Gastrocnemius medialis (tissue), 4 donors: ENCODE measurements around the gene UNC45A. TPM values are rescaled to one million over a fixed set of nuclear protein-coding genes. Genes with fewer than 3 reads are reported as not detected.

Experiments used
- ATAC-seq, 2 donors: fragments of 150-250 bp; one replicate each; pipeline ENCODE4 v1.9.1; 2016
- DNase-seq, 2 donors: peaks; one replicate each; pipeline ENCODE4 v3.0.0-alpha.2; 2019
- H3K27ac ChIP-seq, 4 donors: fragments of 200-600 bp; sonication (generic); 1 replicate in 1 of 4; 2 replicates in 3 of 4; pipeline ENCODE4 v1.5.1; 2016 to 2018; ENCODE audit warnings: mild to moderate bottlenecking in 2 of 4, moderate library complexity in 1 of 4
- H3K27me3 ChIP-seq, 3 donors: fragments of 200-600 bp; sonication (generic) in 2 of 3; 1 replicate in 1 of 3; 2 replicates in 2 of 3; pipeline versions ENCODE4 v1.5.1 to v1.6.0; 2016 to 2019; ENCODE audit warnings: mild to moderate bottlenecking in 1 of 3, moderate library complexity in 1 of 3
- H3K36me3 ChIP-seq, 2 donors: fragments of 200-600 bp; sonication (generic) in 1 of 2; one replicate each; pipeline ENCODE4 v1.5.1; 2017 to 2018
- H3K4me1 ChIP-seq, 2 donors: fragments of 200-600 bp; sonication (generic) in 1 of 2; one replicate each; pipeline ENCODE4 v1.5.1; 2016 to 2017; ENCODE audit warnings: mild to moderate bottlenecking in 2 of 2
- H3K4me3 ChIP-seq, 4 donors: fragments of 200-600 bp; sonication (generic) in 3 of 4; 1 replicate in 1 of 4; 2 replicates in 3 of 4; pipeline ENCODE4 v1.5.1; 2016 to 2019; ENCODE audit warnings: mild to moderate bottlenecking in 2 of 4
- H3K9me3 ChIP-seq, 3 donors: fragments of 200-600 bp; sonication (generic) in 2 of 3; 1 replicate in 1 of 3; 2 replicates in 2 of 3; pipeline ENCODE4 v1.5.1; 2016 to 2019
- POLR2A ChIP-seq, 2 donors: fragments of 450-650 bp; IDR thresholded peaks; one replicate each; pipeline ENCODE4 v1.6.1; 2017; ENCODE audit warnings: antibody characterized with exemption in 2 of 2, mild to moderate bottlenecking in 2 of 2, moderate library complexity in 2 of 2
- in situ Hi-C, 4 donors: fragments of 200-750 bp; cut with MboI; loops; one replicate each; pipeline versions ENCODE4 v1.15.0 to v1.8.0; 2017; ENCODE audit warnings: low sequenced_read_pairs in 4 of 4
- intact Hi-C: fragments of 100-400 bp; cut with DNase I; formaldehyde crosslinking; loops from one replicate; pipeline ENCODE4 v1.15.1; 2023; ENCODE audit warnings: low total_unique reads
- total RNA-seq, 4 donors: library from RNA; depleted of rRNA; stranded (reverse); fragments of >200 nt; gene quantifications; one replicate each; pipeline versions ENCODE4 v1.1.0 to v1.2.3, GENCODE V29; 2016
- TF ChIP-seq, protein P1 (sequence below), 5 experiments: fragments of 450-650 bp in 3 of 5; fragments of 200-600 bp in 2 of 5; sonication (generic) in 2 of 5; IDR thresholded peaks in 4 of 5; conservative IDR thresholded peaks in 1 of 5; 1 replicate in 4 of 5; 2 replicates in 1 of 5; pipeline ENCODE4 v1.5.1; 2016 to 2019; ENCODE audit warnings: antibody characterized with exemption in 5 of 5, mild to moderate bottlenecking in 3 of 5, moderate library complexity in 3 of 5

UNC45A gene
- total RNA-seq, 4 donors from 2014 or later, result 6.8 to 9.6 (median 7.6) TPM

DNA sequence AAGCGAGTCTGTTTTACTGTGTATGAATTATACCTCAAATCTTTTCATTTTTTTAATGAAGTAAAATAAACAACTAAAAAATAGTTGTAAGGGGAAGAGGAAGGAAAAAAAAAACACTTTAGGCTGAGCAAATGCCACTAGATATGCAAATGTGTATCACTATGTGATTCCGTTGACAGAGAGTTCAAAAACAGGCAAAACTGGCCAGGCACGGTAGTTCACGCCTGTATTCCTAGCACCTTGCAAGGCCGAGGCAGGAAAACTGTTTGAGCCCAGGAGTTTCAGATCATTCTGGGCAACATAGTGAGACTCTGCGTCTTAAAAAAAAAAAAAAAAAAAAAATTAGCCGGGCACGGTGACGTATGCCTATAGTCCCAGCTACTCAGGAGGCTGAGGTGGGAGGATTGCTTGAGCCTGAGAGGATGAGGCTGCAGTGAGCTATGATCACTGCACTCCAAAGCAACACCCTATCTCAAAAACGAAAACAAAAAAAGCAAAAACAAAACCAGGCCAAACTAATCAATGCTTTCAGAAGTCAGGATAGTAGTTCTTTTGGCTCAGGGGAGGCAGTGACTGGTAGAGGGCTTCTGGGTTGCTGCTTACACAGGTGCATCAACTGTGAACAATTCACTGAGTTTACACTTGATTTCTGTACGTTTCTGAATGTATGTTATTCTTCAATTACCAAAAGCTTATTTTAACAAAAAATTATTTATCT is 51.9 kb downstream of the UNC45A start:
- in situ Hi-C loops, result no loop called here

DNA sequence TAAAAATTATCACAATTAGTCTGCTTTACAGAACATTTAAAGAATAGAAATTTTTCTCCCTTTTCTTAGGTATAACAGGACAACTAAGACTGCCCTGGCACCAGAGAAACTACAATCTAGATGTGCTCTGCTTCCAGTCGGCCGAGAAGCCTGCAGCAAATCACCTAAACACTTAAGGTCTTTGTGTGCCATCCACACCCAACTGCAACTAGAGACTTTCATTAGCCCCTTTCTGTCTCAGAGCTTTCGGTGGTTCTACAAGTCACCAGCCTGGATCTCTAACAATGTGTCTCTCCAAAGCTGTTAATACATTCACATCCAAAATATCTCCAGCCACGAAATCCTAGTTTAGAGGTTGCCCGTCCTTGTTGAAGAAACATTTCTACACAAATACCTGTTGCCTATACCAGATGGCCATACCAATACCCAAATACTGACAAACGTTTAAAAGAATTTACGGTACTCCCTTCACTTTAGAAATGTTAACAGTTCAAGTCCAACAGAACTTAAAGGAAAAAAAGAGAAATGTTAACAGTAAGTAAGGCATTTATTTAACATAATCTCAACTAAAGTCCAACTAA is 52.6 kb downstream of the UNC45A start:
- Histone ChIP-seq H3K27me3 (no peaks in the 10 kb centered on the region), H3K36me3 (no peaks in the 10 kb centered on the region), H3K4me1 (no peaks in the 10 kb centered on the region), H3K9me3 (no peaks in the 10 kb centered on the region), H3K27ac (no peak overlapping the region), H3K4me3 (no peak overlapping the region)
- in situ Hi-C loops, result no loop called here
- intact Hi-C loops, result no loop called here
- ATAC-seq (no peak), DNase-seq (no peak)
- no peak for TF ChIP-seq POLR2A (IDR thresholded peaks at IDR 0.05)

More for the DNA sequence above, 51.9 kb downstream of the UNC45A start:
- ATAC-seq (no peak), DNase-seq (no peak)
- TF ChIP-seq, protein P1, sequence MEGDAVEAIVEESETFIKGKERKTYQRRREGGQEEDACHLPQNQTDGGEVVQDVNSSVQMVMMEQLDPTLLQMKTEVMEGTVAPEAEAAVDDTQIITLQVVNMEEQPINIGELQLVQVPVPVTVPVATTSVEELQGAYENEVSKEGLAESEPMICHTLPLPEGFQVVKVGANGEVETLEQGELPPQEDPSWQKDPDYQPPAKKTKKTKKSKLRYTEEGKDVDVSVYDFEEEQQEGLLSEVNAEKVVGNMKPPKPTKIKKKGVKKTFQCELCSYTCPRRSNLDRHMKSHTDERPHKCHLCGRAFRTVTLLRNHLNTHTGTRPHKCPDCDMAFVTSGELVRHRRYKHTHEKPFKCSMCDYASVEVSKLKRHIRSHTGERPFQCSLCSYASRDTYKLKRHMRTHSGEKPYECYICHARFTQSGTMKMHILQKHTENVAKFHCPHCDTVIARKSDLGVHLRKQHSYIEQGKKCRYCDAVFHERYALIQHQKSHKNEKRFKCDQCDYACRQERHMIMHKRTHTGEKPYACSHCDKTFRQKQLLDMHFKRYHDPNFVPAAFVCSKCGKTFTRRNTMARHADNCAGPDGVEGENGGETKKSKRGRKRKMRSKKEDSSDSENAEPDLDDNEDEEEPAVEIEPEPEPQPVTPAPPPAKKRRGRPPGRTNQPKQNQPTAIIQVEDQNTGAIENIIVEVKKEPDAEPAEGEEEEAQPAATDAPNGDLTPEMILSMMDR (IDR thresholded peaks at IDR 0.05 in 4 of 5, conservative IDR thresholded peaks at IDR 0.05 in 1 of 5), result no peak
- TF ChIP-seq POLR2A (IDR thresholded peaks at IDR 0.05), result no peak
- Histone ChIP-seq H3K4me1 (no peaks in the 10 kb centered on the region), H3K27ac (no peak overlapping the region), H3K9me3 (no peaks in the 10 kb centered on the region), H3K27me3 (no peaks in the 10 kb centered on the region), H3K36me3 (no peaks in the 10 kb centered on the region), H3K4me3 (no peak overlapping the region)
- intact Hi-C loops, result no loop called here

DNA sequence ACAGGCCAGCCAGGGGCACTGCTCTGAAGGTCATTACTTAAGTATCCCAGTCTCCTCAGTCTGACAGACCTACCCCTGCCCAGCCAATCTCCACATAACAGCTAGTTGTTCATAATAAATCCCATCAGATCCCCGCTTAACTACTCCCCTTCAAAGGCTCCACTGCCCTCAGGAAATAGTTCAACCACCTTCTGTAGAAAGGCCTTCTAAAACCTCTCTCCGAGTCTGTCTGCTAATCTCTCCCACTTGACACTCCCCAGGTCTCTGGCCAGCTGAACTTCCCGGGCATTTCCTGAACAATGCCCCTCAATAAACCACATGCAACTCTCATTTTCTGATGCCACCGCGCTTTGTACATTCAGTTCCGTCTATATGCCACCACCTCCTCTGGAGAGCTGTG is 53.2 kb downstream of the UNC45A start:
- peaks cover 0 to 2% of the 10 kb centered on the region in 2 donors for H3K4me1 ChIP-seq
- H3K27ac ChIP-seq, result no peak overlapping the region
- H3K9me3 ChIP-seq, result no peaks in the 10 kb centered on the region
- H3K27me3 ChIP-seq, result no peaks in the 10 kb centered on the region
- in situ Hi-C loops (no loop called here), intact Hi-C loops (no loop called here)
- no peak for ATAC-seq
- no peaks in the 10 kb centered on the region for H3K36me3 ChIP-seq
- H3K4me3 ChIP-seq, result no peak overlapping the region
- no peak for DNase-seq
- TF ChIP-seq, protein P1 (IDR thresholded peaks at IDR 0.05 in 4 of 5, conservative IDR thresholded peaks at IDR 0.05 in 1 of 5), result no peak
- TF ChIP-seq POLR2A (IDR thresholded peaks at IDR 0.05), result no peak

DNA sequence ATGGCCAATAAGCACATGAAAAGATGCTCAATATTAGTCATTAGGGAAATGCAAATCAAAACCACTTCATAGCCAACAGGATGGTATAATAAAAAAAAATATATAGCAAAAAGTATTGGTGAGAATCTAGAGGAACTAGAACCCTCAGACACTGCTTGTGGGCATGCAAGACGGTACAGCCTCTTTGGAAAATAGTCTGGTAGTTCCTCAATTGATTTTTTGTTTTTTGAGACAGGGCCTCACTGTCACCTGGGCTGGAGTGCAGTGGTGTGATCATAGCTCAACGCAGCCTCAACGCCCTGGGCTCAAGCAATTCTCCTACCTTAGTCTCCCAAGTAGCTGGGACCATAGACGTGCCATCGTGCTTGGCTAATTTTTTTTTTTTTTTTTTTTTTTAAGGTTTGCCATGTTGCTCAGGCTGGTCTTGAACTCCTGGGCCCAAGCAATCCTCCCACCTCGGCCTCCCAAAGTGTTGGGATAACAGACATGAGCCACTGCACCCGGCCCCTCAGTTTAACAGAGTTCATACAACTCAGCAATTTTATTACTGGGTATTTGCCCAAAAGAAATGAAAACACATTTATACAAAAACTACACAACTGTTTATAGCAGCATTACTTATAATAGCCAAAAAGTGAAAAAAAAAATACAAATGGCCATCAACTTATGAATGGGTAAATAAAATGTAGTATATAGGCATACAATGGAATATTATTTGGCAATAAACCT is 54.1 kb downstream of the UNC45A start:
- no peaks in the 10 kb centered on the region for H3K9me3 ChIP-seq
- in situ Hi-C loops (no loop called here), intact Hi-C loops (no loop called here)
- H3K36me3 ChIP-seq, result no peaks in the 10 kb centered on the region
- no peak overlapping the region for H3K4me3 ChIP-seq
- H3K27me3 ChIP-seq, result no peaks in the 10 kb centered on the region
- DNase-seq (no peak), ATAC-seq (no peak)
- no peak for TF ChIP-seq POLR2A (IDR thresholded peaks at IDR 0.05)
- TF ChIP-seq, protein P1 (IDR thresholded peaks at IDR 0.05 in 4 of 5, conservative IDR thresholded peaks at IDR 0.05 in 1 of 5), result no peak
- peaks cover 0 to 7% of the 10 kb centered on the region in 2 donors for H3K4me1 ChIP-seq
- no peak overlapping the region for H3K27ac ChIP-seq

DNA sequence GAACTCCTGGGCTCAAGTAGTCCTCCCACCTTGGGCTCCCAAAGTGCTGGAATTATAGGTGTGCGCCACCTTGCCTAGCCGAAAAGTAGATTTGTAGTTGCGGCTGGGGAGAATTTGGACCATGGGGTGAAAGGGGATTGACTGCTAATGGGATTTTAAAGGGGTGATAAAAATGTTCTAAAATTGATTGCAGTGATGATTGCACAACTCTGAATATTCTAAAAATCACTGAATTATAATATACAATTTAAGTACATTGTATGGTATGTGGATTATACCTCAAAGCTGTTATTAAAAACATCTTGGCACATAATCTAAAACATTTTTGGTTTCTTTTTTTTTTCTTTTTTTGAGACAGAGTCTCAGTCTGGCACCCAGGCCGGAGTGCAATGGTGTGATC is 55.4 kb downstream of the UNC45A start:
- no peak for ATAC-seq
- DNase-seq, result no peak
- in situ Hi-C loops, result no loop called here
- no peak for TF ChIP-seq POLR2A (IDR thresholded peaks at IDR 0.05)
- TF ChIP-seq, protein P1 (IDR thresholded peaks at IDR 0.05 in 4 of 5, conservative IDR thresholded peaks at IDR 0.05 in 1 of 5), result no peak
- intact Hi-C loops, result loop anchor here (10.0 kb wide), 1 partner anchor 1656 kb away; the partner anchor contains the start of gene POLG
- no peak overlapping the region for H3K27ac ChIP-seq
- no peaks in the 10 kb centered on the region for H3K27me3 ChIP-seq
- peaks cover 0 to 13% of the 10 kb centered on the region in 2 donors for H3K4me1 ChIP-seq
- H3K36me3 ChIP-seq, result no peaks in the 10 kb centered on the region
- H3K4me3 ChIP-seq, result no peak overlapping the region
- no peaks in the 10 kb centered on the region for H3K9me3 ChIP-seq
